Heart right ventricle (tissue), 16 donors: ENCODE results near the gene PI4KA. TPM values are rescaled to one million over a fixed set of nuclear protein-coding genes. Genes with fewer than 3 reads are reported as not detected.
"Not testable (repeated sequence)": the region's sequence is repeated elsewhere in the genome, so short reads cannot be mapped to it uniquely, and the experiment has no call there.

ENCODE experiments used
- ATAC-seq, 8 donors: fragments of 200-7000 bp; cut with Tn5 transposase; one replicate each; pipeline ENCODE4 v1.9.1; 2020; ENCODE audit warnings: mild to moderate bottlenecking in 8 of 8, moderate library complexity in 8 of 8, moderate number of reproducible peaks in 1 of 8
- DNase-seq, 2 donors: peaks; one replicate each; pipeline ENCODE4 v3.0.0-alpha.2; 2020
- H3K27ac ChIP-seq, 10 donors: fragments of 200-600 bp; sonication (generic) in 2 of 10; one replicate each; pipeline versions ENCODE4 v1.5.0 to v1.8.0; 2020 to 2022; ENCODE audit warnings: mild to moderate bottlenecking in 3 of 10
- H3K27me3 ChIP-seq, 7 donors: fragments of 200-600 bp; one replicate each; pipeline ENCODE4 v1.8.0; 2021 to 2022; ENCODE audit warnings: mild to moderate bottlenecking in 2 of 7
- H3K36me3 ChIP-seq, 9 donors: fragments of 200-600 bp; sonication (generic) in 1 of 9; one replicate each; pipeline versions ENCODE4 v1.5.0 to v1.8.0; 2020 to 2022; ENCODE audit warnings: mild to moderate bottlenecking in 2 of 9
- H3K4me1 ChIP-seq, 9 donors: fragments of 200-600 bp; sonication (generic) in 1 of 9; one replicate each; pipeline versions ENCODE4 v1.5.0 to v1.8.0; 2020 to 2022; ENCODE audit warnings: mild to moderate bottlenecking in 4 of 9
- H3K4me3 ChIP-seq, 10 donors: fragments of 200-600 bp; sonication (generic) in 2 of 10; one replicate each; pipeline versions ENCODE4 v1.5.0 to v1.8.0; 2020 to 2022; ENCODE audit warnings: mild to moderate bottlenecking in 7 of 10, moderate library complexity in 2 of 10
- H3K9me3 ChIP-seq, 11 donors: fragments of 200-600 bp in 10 of 11; sonication (generic) in 2 of 11; one replicate each; pipeline versions ENCODE4 v1.5.0 to v1.8.0; 2013 to 2022; ENCODE audit warnings: mild to moderate bottlenecking in 2 of 11, control low read depth in 1 of 11, moderate library complexity in 1 of 11
- WGBS, 2 donors: extraction: QIAGEN DNeasy Blood & Tissue Kit; methylation state at CpG; one replicate each; pipeline ENCODE4 v1.1.7; 2013; ENCODE audit warnings: inconsistent platforms in 1 of 2; 5-methylcytosine and 5-hydroxymethylcytosine counted together
- intact Hi-C, 10 donors: fragments of 100-400 bp; cut with DNase I; formaldehyde crosslinking; loops; one replicate each; pipeline versions ENCODE4 v1.11.1 to v1.14.2; 2022
- polyA plus RNA-seq, 2 donors: library from polyadenylated mRNA; stranded (reverse); fragments of 200-250 nt; gene quantifications; one replicate each; pipeline ENCODE4 v1.2.3, GENCODE V29; 2013
- total RNA-seq, 10 donors: library from RNA; stranded (reverse); fragmentation: NEBNext Ultra II Directional in 3 of 10; extraction: Animal tissue kit (Norgen Biotek cat#: 25700) in 3 of 10; gene quantifications; one replicate each; pipeline versions ENCODE4 v1.2.1 to v1.2.4, GENCODE V29; 2021 to 2023
- donor health status: Arrhythmogenic right ventricular cardiomyopathy.
- donor health status: ischemic (EF 13 %, LVEDD 7.1; RV severe dilation, severe dysfunction).
- donor health status: healthy with polysubstance abuse.
- donor health status: DM: no; HTN: yes; CAD: no.
- donor health status: DM: no; HTN: no; CAD: no.
- donor health status: ischemic (EF 25% LVEDD 6.9; RV normal size, moderate dysfunction).
- donor health status: ischemic (EF 25% LVEDD 5.7; RV mildly dilated, moderate dysfunction).
- donor health status: healthy.
- donor health status: DM: yes; HTN: yes; CAD: no.
- donor health status: Ischemic cardiomyopathy.
- donor health status: ischemic (EF 35%, LVEDD 5.7; RV mildly dilated, moderate dysfunction).
- donor health status: nonischemic (EF 11% LVEDD 7.7; RV severe dilation, severe dysfunction).
- donor health status: DM: yes; HTN: yes; CAD: no.
- donor health status: PGD.
- donor health status: ischemic (EF 29% LVEDD 5.4; RV normal size, mild dysfunction).
- donor health status: nonischemic (EF 23%, LVEDD 6.1; RV moderate dilation, normal function).

PI4KA gene
- total and polyA plus RNA-seq, 12 donors = 32.3 to 55.2 (median 39.4) TPM

- H3K36me3 ChIP-seq, H3K27ac ChIP-seq, H3K9me3 ChIP-seq: not testable (repeated sequence)
- Histone ChIP-seq H3K4me1 (peaks cover 3 to 17% (median 9%) of the 10 kb centered on the region in 9 donors), H3K4me3 (peak overlapping the region in 9 of 10 donors; percentile 56 to 86 (median 63)), H3K27me3 (peaks cover 0 to 13% (median 0%) of the 10 kb centered on the region in 7 donors)
- intact Hi-C loops = loop anchor here in 1 of 10 donors (10.0 kb wide), 1 partner anchor 139 kb away; no protein-coding TSS in a partner anchor
- DNase-seq = peak in 1 of 2 donors; percentile 27
- peak in 2 of 8 donors; percentile 0 to 12 for ATAC-seq
- 1 to 2% methylated on average over 27 to 67 of the region's 79 CpGs for WGBS, 2 donors
Measured at GRCh38 chr22:20703816-20704609, 154.6 kb downstream of the PI4KA start.

DNA sequence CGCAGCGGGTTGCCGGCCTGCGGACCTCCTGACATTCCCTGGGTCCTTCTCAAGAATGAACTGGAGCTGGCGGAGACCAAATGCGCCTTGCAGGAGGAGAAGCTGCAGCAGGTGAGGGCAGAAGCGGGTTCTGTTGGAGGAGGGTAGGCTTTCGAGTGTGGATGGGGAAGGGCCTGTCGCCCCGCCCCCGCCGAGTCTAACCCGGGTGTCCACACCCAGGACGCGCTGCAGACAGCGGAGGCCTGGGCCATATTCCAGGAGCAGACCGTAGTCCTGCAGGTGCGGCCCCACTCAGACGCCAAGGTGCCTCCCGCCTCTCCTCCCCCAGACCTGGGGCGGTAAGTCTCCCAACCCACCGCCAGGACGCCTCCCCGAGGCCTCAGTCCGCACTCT, 155.2 kb downstream of the PI4KA start:
- Histone ChIP-seq H3K4me1 (peaks cover 3 to 17% (median 9%) of the 10 kb centered on the region in 9 donors), H3K4me3 (peak overlapping the region in 9 of 10 donors; percentile 56 to 86 (median 63)), H3K27me3 (peaks cover 0 to 13% (median 0%) of the 10 kb centered on the region in 7 donors)
- not testable (repeated sequence) for H3K27ac ChIP-seq, H3K9me3 ChIP-seq, H3K36me3 ChIP-seq
- intact Hi-C loops = loop anchor here in 1 of 10 donors (10.0 kb wide), 1 partner anchor 139 kb away; no protein-coding TSS in a partner anchor
- ATAC-seq (peak; percentile 22 to 65 (median 38)), DNase-seq (peak in 1 of 2 donors; percentile 51)
- 0 to 1% methylated on average over 9 to 10 of the region's 25 CpGs for WGBS, 2 donors

DNA sequence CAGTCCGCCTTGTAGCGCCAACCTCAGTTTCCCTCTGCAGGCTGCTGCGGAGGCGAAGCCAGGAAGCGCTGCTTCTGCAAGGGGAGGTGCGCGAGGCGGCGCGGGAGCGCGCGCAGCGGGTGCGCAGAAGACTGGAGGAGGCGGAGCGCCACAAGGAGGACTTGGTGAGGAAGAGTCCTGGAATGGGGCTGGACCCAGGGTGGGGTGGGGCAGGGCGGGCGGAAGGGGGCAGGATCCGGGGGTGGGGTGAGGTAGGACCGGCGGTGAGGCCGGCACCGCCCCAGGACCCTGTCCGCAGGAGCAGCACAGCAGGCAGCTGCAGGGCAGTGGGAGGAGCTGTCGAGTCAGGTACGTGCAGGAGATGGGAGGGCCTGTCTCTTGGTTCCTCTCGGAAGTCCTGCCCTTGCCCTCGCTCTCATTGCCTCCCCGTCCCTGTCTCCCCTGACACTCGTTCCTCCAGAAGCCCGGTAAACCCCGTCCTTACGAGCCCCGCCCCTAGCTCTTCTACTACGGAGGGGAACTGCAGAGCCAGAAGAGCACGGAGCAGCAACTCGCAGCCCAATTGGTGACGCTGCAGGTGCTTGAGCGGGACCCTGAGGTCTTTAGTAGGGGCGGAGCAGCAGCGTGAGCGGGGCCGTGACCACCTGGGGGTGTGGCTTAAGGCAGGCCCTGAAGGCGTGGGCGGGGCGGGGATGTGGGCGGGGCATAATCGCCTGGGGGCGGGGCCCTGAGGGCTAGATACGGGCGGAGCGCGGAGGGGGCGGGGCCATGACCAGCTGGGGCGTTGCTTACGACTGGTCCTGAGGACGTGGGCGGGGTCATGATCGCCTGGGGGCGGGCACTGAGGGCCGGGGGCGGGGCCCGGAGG, 155.8 kb downstream of the PI4KA start:
- H3K4me3 ChIP-seq = peak overlapping the region; percentile 55 to 86 (median 62)
- H3K36me3 ChIP-seq = not testable (repeated sequence)
- 1% methylated on average over 45 to 60 of the region's 64 CpGs for WGBS, 2 donors

GRCh38 chr22:20702175-20702545, 156.5 kb downstream of the PI4KA start:
- not testable (repeated sequence) for H3K36me3 ChIP-seq, DNase-seq, H3K9me3 ChIP-seq
- Histone ChIP-seq H3K27me3 (peaks cover 0 to 13% (median 0%) of the 10 kb centered on the region in 7 donors), H3K4me1 (peaks cover 3 to 17% (median 9%) of the 10 kb centered on the region in 9 donors), H3K4me3 (peak overlapping the region; percentile 55 to 86 (median 62)), H3K27ac (peak overlapping the region in 5 of 10 donors; percentile 22 to 74 (median 65))
- intact Hi-C loops = loop anchor here in 1 of 10 donors (10.0 kb wide), 1 partner anchor 137 kb away; no protein-coding TSS in a partner anchor
- ATAC-seq = peak in 4 of 8 donors; percentile 2 to 42 (median 2)
- WGBS, 2 donors = 0 to 1% methylated on average over 11 to 23 of the region's 35 CpGs

More for the DNA sequence above, 155.8 kb downstream of the PI4KA start:
- ATAC-seq = peak; percentile 95 to 98 (median 96)
- peak; percentile 94 to 97 for DNase-seq
- intact Hi-C loops = loop anchor here in 1 of 10 donors (10.0 kb wide), 1 partner anchor 138 kb away; no protein-coding TSS in a partner anchor
- Histone ChIP-seq H3K27me3 (peaks cover 0 to 13% (median 0%) of the 10 kb centered on the region in 7 donors), H3K4me1 (peaks cover 3 to 17% (median 9%) of the 10 kb centered on the region in 9 donors), H3K27ac (peak overlapping the region in 7 of 10 donors; percentile 22 to 74 (median 48))
- not testable (repeated sequence) for H3K9me3 ChIP-seq

- peak in 4 of 8 donors; percentile 0 to 14 (median 4) for ATAC-seq
- H3K9me3 ChIP-seq, H3K36me3 ChIP-seq, DNase-seq: not testable (repeated sequence)
- WGBS, 2 donors = 14 to 17% methylated on average over 17 of the region's 21 CpGs
- H3K4me3 ChIP-seq = peak overlapping the region in 8 of 10 donors; percentile 59 to 86 (median 68)
- peaks cover 3 to 17% (median 9%) of the 10 kb centered on the region in 9 donors for H3K4me1 ChIP-seq
- intact Hi-C loops = loop anchor here in 1 of 10 donors (10.0 kb wide), 1 partner anchor 137 kb away; no protein-coding TSS in a partner anchor
- H3K27ac ChIP-seq = peak overlapping the region in 1 of 10 donors; percentile 74
- H3K27me3 ChIP-seq = peaks cover 0 to 13% (median 0%) of the 10 kb centered on the region in 7 donors
Measured at GRCh38 chr22:20701680-20702136, 156.9 kb downstream of the PI4KA start.

- H3K4me3 ChIP-seq, H3K9me3 ChIP-seq, ATAC-seq, H3K36me3 ChIP-seq, DNase-seq, H3K27ac ChIP-seq: not testable (repeated sequence)
- intact Hi-C loops = loop anchor here in 1 of 10 donors (10.0 kb wide), 1 partner anchor 136 kb away; no protein-coding TSS in a partner anchor
- WGBS, 2 donors = 86 to 90% methylated on average over 15 of the region's 15 CpGs
- Histone ChIP-seq H3K27me3 (peaks cover 0 to 13% (median 0%) of the 10 kb centered on the region in 7 donors), H3K4me1 (peaks cover 3 to 17% (median 9%) of the 10 kb centered on the region in 9 donors)
Measured at GRCh38 chr22:20700347-20700746, 158.3 kb downstream of the PI4KA start.

- 84 to 89% methylated on average over 9 of the region's 9 CpGs for WGBS, 2 donors
- intact Hi-C loops = loop anchor here in 3 of 10 donors (5.0 to 10.0 kb wide), 4 partner anchors 133 to 285 kb away; no protein-coding TSS in a partner anchor
Measured at GRCh38 chr22:20699856-20700255, 158.8 kb downstream of the PI4KA start.

More at GRCh38 chr22:20699856-20700255, 158.8 kb downstream of the PI4KA start:
- H3K27ac ChIP-seq, DNase-seq, H3K36me3 ChIP-seq, ATAC-seq, H3K4me3 ChIP-seq, H3K9me3 ChIP-seq: not testable (repeated sequence)
- peaks cover 0 to 11% (median 0%) of the 10 kb centered on the region in 7 donors for H3K27me3 ChIP-seq
- peaks cover 3 to 17% (median 9%) of the 10 kb centered on the region in 9 donors for H3K4me1 ChIP-seq
